AG09319 (cell line): Measurements from ENCODE around the gene P2RX7.
A peak's percentile ranks its signal among the peaks of the same experiment; 100 is the strongest.

ENCODE experiments used
- DNase-seq: peaks from one replicate; pipeline ENCODE4 v3.0.0-alpha.2; 2010; ENCODE audit warnings: low read depth; ENCODE audit errors: extremely low read depth
- CTCF ChIP-seq: IDR thresholded peaks from 2 replicates; pipeline ENCODE4 v1.5.1; 2011; ENCODE audit warnings: low read depth, mild to moderate bottlenecking, inconsistent platforms, low read length, moderate library complexity

Gene P2RX7

GRCh38 chr12:121228919-121229665, 96.4 kb downstream of the P2RX7 start:
- no peak for TF ChIP-seq CTCF
- DNase-seq = no peak

- peak; percentile 87 for TF ChIP-seq CTCF
- DNase-seq = peak; percentile 42
These were observed 97.3 kb downstream of the P2RX7 start for GRCh38 chr12:121229826-121230537.

- no peak for TF ChIP-seq CTCF
These were observed 97.8 kb downstream of the P2RX7 start for GRCh38 chr12:121230538-121230907.

GRCh38 chr12:121232163-121232562, 99.5 kb downstream of the P2RX7 start:
- no peak for TF ChIP-seq CTCF
- no peak for DNase-seq

More at GRCh38 chr12:121230538-121230907, 97.8 kb downstream of the P2RX7 start:
- no peak for DNase-seq

- no peak for DNase-seq
- TF ChIP-seq CTCF = no peak
These were observed 100.4 kb downstream of the P2RX7 start for GRCh38 chr12:121232977-121233627.

- no peak for TF ChIP-seq CTCF
- no peak for DNase-seq
These were observed 100.9 kb downstream of the P2RX7 start for GRCh38 chr12:121233628-121234020.

- no peak for TF ChIP-seq CTCF
- DNase-seq = no peak
These were observed 104.1 kb downstream of the P2RX7 start for GRCh38 chr12:121236776-121237175.
